OCI-LY1 (cell line): ENCODE measurements around the gene UBIAD1.
"Not testable (repeated sequence)": the region's sequence is repeated elsewhere in the genome, so short reads cannot be mapped to it uniquely, and the experiment has no call there.

Experiments used
- EZH2 ChIP-seq: fragments of 200-600 bp; sonication (generic), shearing (Covaris generic); IDR thresholded peaks from 2 replicates; pipeline ENCODE4 v1.8.0; 2017; ENCODE audit warnings: borderline replicate concordance, mixed run types, mild to moderate bottlenecking, antibody characterized with exemption, low read length, moderate library complexity, mixed read lengths
- TF ChIP-seq, protein P1 (sequence below): fragments of 200-600 bp; sonication (generic), shearing (Covaris generic); IDR thresholded peaks from 2 replicates; pipeline ENCODE4 v1.5.1; 2017; ENCODE audit warnings: mild to moderate bottlenecking, antibody characterized with exemption, low read length, moderate library complexity, mixed read lengths

- not testable (repeated sequence) for TF ChIP-seq EZH2
- TF ChIP-seq, protein P1, sequence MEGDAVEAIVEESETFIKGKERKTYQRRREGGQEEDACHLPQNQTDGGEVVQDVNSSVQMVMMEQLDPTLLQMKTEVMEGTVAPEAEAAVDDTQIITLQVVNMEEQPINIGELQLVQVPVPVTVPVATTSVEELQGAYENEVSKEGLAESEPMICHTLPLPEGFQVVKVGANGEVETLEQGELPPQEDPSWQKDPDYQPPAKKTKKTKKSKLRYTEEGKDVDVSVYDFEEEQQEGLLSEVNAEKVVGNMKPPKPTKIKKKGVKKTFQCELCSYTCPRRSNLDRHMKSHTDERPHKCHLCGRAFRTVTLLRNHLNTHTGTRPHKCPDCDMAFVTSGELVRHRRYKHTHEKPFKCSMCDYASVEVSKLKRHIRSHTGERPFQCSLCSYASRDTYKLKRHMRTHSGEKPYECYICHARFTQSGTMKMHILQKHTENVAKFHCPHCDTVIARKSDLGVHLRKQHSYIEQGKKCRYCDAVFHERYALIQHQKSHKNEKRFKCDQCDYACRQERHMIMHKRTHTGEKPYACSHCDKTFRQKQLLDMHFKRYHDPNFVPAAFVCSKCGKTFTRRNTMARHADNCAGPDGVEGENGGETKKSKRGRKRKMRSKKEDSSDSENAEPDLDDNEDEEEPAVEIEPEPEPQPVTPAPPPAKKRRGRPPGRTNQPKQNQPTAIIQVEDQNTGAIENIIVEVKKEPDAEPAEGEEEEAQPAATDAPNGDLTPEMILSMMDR: not testable (repeated sequence)
Observed at GRCh38 chr1:11305516-11305915, 32.5 kb downstream of the UBIAD1 start.
